ENCODE data around the gene LPCAT1.
"Not testable (repeated sequence)": the region's sequence is repeated elsewhere in the genome, so short reads cannot be mapped to it uniquely, and the experiment has no call there.

DNA sequence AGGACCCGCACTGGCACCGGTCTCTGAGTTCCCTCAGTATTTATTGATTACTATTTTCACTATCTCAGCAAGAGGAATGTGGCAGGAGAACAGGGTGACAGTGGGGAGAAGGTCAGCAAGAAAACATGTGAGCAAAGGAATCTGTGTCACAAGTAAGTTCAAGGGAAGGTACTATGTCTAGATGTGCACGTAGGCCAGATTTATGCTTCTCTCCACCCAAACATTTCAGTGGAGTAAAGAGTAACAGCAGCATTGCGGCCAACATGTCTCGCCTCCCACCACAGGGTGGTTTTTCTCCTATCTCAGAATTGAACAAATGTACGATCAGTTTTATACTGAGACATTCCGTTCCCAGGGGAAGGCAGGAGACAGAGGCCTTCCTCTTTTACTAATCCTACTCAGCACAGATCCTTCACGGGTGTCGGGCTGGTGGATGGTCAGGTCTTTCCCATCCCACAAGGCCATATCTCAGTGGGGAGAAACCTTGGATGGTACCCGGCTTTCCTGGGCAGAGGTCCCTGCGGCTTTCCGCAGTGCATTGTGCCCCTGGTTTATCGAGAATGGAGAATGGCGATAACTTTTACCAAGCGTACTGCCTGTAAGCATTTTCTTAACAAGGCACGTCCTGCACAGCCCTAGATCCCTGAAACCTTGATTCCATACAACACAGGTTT is 43.9 kb upstream of the LPCAT1 start:
- TF ChIP-seq EZH2 (IDR thresholded peaks at IDR 0.05); POLR2AphosphoS5 (IDR thresholded peaks at IDR 0.05; ENCODE audit: borderline replicate concordance, low read depth, low read length); FOXP2 (optimal IDR thresholded peaks at IDR 0.05; ENCODE audit: control extremely low read depth, extremely low read length, insufficient read depth): not testable (repeated sequence)

All from SK-N-MC (cell line).